GM18505 (cell line): ENCODE results near the gene CUL2.

Experiments
- ATAC-seq: cut with Tn5 transposase; IDR thresholded peaks from one replicate; pipeline ENCODE4 v1.9.1; 2021; ENCODE audit not compliant: unreplicated experiment
- POLR2A ChIP-seq: IDR thresholded peaks from 4 replicates; pipeline ENCODE4 v1.6.1; 2011; ENCODE audit warnings: borderline replicate concordance; ENCODE audit not compliant: insufficient read depth, insufficient read length; ENCODE audit errors: extremely low read depth

CUL2 gene

GRCh38 chr10:34969171-34969570 lies 121.0 kb downstream of the CUL2 start:
- no peak for ATAC-seq
- TF ChIP-seq POLR2A = no peak

- TF ChIP-seq POLR2A = no peak
Measured at GRCh38 chr10:34967335-34967880, 122.7 kb downstream of the CUL2 start.

GRCh38 chr10:34966451-34966850 lies 123.7 kb downstream of the CUL2 start:
- TF ChIP-seq POLR2A = no peak

More at GRCh38 chr10:34967335-34967880, 122.7 kb downstream of the CUL2 start:
- no peak for ATAC-seq

GRCh38 chr10:34966040-34966439 lies 124.1 kb downstream of the CUL2 start:
- ATAC-seq = no peak

More at GRCh38 chr10:34966451-34966850, 123.7 kb downstream of the CUL2 start:
- ATAC-seq = no peak

GRCh38 chr10:34964166-34964800 lies 125.9 kb downstream of the CUL2 start:
- ATAC-seq = no peak
- no peak for TF ChIP-seq POLR2A

More at GRCh38 chr10:34966040-34966439, 124.1 kb downstream of the CUL2 start:
- no peak for TF ChIP-seq POLR2A

GRCh38 chr10:34962866-34963265 lies 127.3 kb downstream of the CUL2 start:
- no peak for ATAC-seq

GRCh38 chr10:34960983-34961382 lies 129.2 kb downstream of the CUL2 start:
- no peak for TF ChIP-seq POLR2A
- ATAC-seq = no peak

More at GRCh38 chr10:34962866-34963265, 127.3 kb downstream of the CUL2 start:
- no peak for TF ChIP-seq POLR2A

GRCh38 chr10:34959786-34960185 lies 130.4 kb downstream of the CUL2 start:
- no peak for ATAC-seq
- no peak for TF ChIP-seq POLR2A

- no peak for TF ChIP-seq POLR2A
- no peak for ATAC-seq
Measured at GRCh38 chr10:34959321-34959720, 130.8 kb downstream of the CUL2 start.
